ENCODE results near the gene CHD9NB.

- TF ChIP-seq ZBTB11 (tag by site-specific recombination; conservative IDR thresholded peaks at IDR 0.05; ENCODE audit: low read depth) (no peak), ZBTB7A (tag by site-specific recombination; IDR thresholded peaks at IDR 0.05; ENCODE audit: low read depth) (no peak), ZNF677 (tag by site-specific recombination; IDR thresholded peaks at IDR 0.05) (no peak), YY1 (tag by site-specific recombination; IDR thresholded peaks at IDR 0.05) (no peak), CTCF (tag by site-specific recombination; IDR thresholded peaks at IDR 0.05) (no peak), ZNF24 (tag by site-specific recombination; IDR thresholded peaks at IDR 0.05) (no peak), KLF17 (tag by site-specific recombination; IDR thresholded peaks at IDR 0.05) (no peak), ZNF776 (tag by site-specific recombination; IDR thresholded peaks at IDR 0.05; ENCODE audit: borderline replicate concordance) (no peak), ZNF292 (tag by site-specific recombination; IDR thresholded peaks at IDR 0.05; ENCODE audit: borderline replicate concordance, low read depth) (no peak), ZSCAN4 (tag by site-specific recombination; IDR thresholded peaks at IDR 0.05) (no peak), ZNF391 (tag by site-specific recombination; IDR thresholded peaks at IDR 0.05; ENCODE audit: borderline replicate concordance, low read depth) (no peak), ZNF132 (tag by site-specific recombination; IDR thresholded peaks at IDR 0.05; ENCODE audit: borderline replicate concordance) (no peak), KLF9 (tag by site-specific recombination; IDR thresholded peaks at IDR 0.05; ENCODE audit: low read depth) (no peak), TSHZ1 (tag by site-specific recombination; IDR thresholded peaks at IDR 0.05; ENCODE audit: borderline replicate concordance) (no peak)
Measured at GRCh38 chr16:53048139-53048915, 4.4 kb downstream of the CHD9NB start.

Data from HEK293 (cell line).